ENCODE data around the gene GRP.

GRP gene

GRCh38 chr18:59231877-59232276, 11.9 kb downstream of the GRP start:
- no peak for TF ChIP-seq TOX (CRISPR knock-in tag; IDR thresholded peaks at IDR 0.05; ENCODE audit: borderline replicate concordance)
- TF ChIP-seq ZFP30 (CRISPR knock-in tag; IDR thresholded peaks at IDR 0.05), result no peak
- TF ChIP-seq ARNTL (CRISPR knock-in tag; IDR thresholded peaks at IDR 0.05; ENCODE audit: borderline replicate concordance, low read depth), result no peak
- no peak for TF ChIP-seq OSR1 (CRISPR knock-in tag; IDR thresholded peaks at IDR 0.05)
- TF ChIP-seq PATZ1 (CRISPR knock-in tag; IDR thresholded peaks at IDR 0.05; ENCODE audit: borderline replicate concordance), result no peak
- TF ChIP-seq ZNF565 (CRISPR knock-in tag; conservative IDR thresholded peaks at IDR 0.05; ENCODE audit: low read depth), result no peak
- no peak for TF ChIP-seq CREB5 (CRISPR knock-in tag; IDR thresholded peaks at IDR 0.05; ENCODE audit: low read depth)
- TF ChIP-seq GLIS3 (CRISPR knock-in tag; IDR thresholded peaks at IDR 0.05), result no peak
- TF ChIP-seq PPARA (CRISPR knock-in tag; IDR thresholded peaks at IDR 0.05; ENCODE audit: borderline replicate concordance), result no peak
- TF ChIP-seq RARB (CRISPR knock-in tag; IDR thresholded peaks at IDR 0.05), result no peak
- TF ChIP-seq ESRRG (CRISPR knock-in tag; IDR thresholded peaks at IDR 0.05), result no peak
- no peak for ATAC-seq

GRCh38 chr18:59232309-59233016, 12.5 kb downstream of the GRP start:
- peak; percentile 14; the same call in 2 of the 3 replicates for ATAC-seq
- no peak for TF ChIP-seq ARNTL (CRISPR knock-in tag; IDR thresholded peaks at IDR 0.05; ENCODE audit: borderline replicate concordance, low read depth)
- no peak for TF ChIP-seq POU6F1 (CRISPR knock-in tag; IDR thresholded peaks at IDR 0.05; ENCODE audit: borderline replicate concordance, low read depth)
- TF ChIP-seq TCF4 (CRISPR knock-in tag; IDR thresholded peaks at IDR 0.05; ENCODE audit: borderline replicate concordance), result no peak
- TF ChIP-seq CREB5 (CRISPR knock-in tag; IDR thresholded peaks at IDR 0.05; ENCODE audit: low read depth), result no peak
- TF ChIP-seq OSR1 (CRISPR knock-in tag; IDR thresholded peaks at IDR 0.05), result no peak

- ATAC-seq, result peak; percentile 45; the same call in 2 of the 3 replicates
- no peak for TF ChIP-seq ZNF70 (CRISPR knock-in tag; IDR thresholded peaks at IDR 0.05)
- no peak for TF ChIP-seq CSDC2 (CRISPR knock-in tag; IDR thresholded peaks at IDR 0.05)
- TF ChIP-seq ZFP30 (CRISPR knock-in tag; IDR thresholded peaks at IDR 0.05), result no peak
- TF ChIP-seq ESRRG (CRISPR knock-in tag; IDR thresholded peaks at IDR 0.05), result no peak
- no peak for TF ChIP-seq ARNTL (CRISPR knock-in tag; IDR thresholded peaks at IDR 0.05; ENCODE audit: borderline replicate concordance, low read depth)
- no peak for TF ChIP-seq PATZ1 (CRISPR knock-in tag; IDR thresholded peaks at IDR 0.05; ENCODE audit: borderline replicate concordance)
- TF ChIP-seq RARB (CRISPR knock-in tag; IDR thresholded peaks at IDR 0.05), result no peak
- TF ChIP-seq TOX (CRISPR knock-in tag; IDR thresholded peaks at IDR 0.05; ENCODE audit: borderline replicate concordance), result no peak
- TF ChIP-seq ISL1 (CRISPR knock-in tag; IDR thresholded peaks at IDR 0.05), result no peak
- TF ChIP-seq ZFP3 (CRISPR knock-in tag; IDR thresholded peaks at IDR 0.05), result no peak
- no peak for TF ChIP-seq CSRNP3 (CRISPR knock-in tag; IDR thresholded peaks at IDR 0.05)
- no peak for TF ChIP-seq BACH2 (CRISPR knock-in tag; IDR thresholded peaks at IDR 0.05; ENCODE audit: borderline replicate concordance)
- no peak for TF ChIP-seq CREB5 (CRISPR knock-in tag; IDR thresholded peaks at IDR 0.05; ENCODE audit: low read depth)
- TF ChIP-seq TCF4 (CRISPR knock-in tag; IDR thresholded peaks at IDR 0.05; ENCODE audit: borderline replicate concordance), result no peak
- TF ChIP-seq ZC3H10 (CRISPR knock-in tag; IDR thresholded peaks at IDR 0.05), result no peak
Measured at GRCh38 chr18:59233017-59233410, 13.1 kb downstream of the GRP start.
